ENCODE measurements around the gene AK2. TPM values are rescaled to one million over a fixed set of nuclear protein-coding genes. Genes with fewer than 3 reads are reported as not detected.

The AK2 gene
- total RNA-seq, 2 experiments from 2014 or later: 218 to 279 TPM

- H3K27ac Mint-ChIP-seq: no peak overlapping the region
- H3K4me1 Mint-ChIP-seq: peaks cover 47% of the 10 kb centered on the region
- H3K27me3 Mint-ChIP-seq: peaks cover 10% of the 10 kb centered on the region
- peaks cover 3% of the 10 kb centered on the region for H3K36me3 Mint-ChIP-seq
- no peak overlapping the region for H3K4me3 Mint-ChIP-seq
- DNase-seq: no peak
- ATAC-seq: no peak
- CTCF ChIA-PET: interaction anchor here (0.6 to 1.8 kb wide), 3 partner anchors 21 to 119 kb away, joined by 3 to 4 read pairs (median 3); no protein-coding TSS in a partner anchor
- no peaks in the 10 kb centered on the region for H3K9me3 Mint-ChIP-seq (ENCODE audit: low read depth)
Observed at GRCh38 chr1:32966900-32967299, 69.8 kb downstream of the AK2 start.

DNA sequence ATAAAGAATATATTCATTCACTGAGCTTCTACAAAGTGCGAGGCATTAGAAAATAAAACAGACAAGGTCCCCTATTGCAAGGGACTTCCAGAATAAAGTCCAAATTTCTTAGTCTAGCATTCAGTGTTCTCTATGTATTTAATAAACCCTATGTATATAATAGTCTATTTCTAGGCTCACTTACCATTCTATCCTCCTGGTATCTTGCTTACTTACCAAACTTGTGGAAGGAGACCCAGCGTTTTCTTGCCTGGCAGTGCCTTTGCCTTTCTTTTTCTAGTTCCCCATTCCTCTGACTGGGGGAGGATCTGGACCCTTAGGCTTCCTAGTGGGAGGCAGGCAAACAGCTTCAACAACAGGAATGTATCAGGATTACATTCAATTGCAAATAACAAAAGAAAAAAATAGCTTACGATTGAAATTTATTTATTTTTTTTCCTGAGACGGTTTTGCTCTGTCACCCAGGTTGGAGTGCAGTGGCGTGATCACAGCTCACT is 71.4 kb downstream of the AK2 start:
- peaks cover 4% of the 10 kb centered on the region for H3K36me3 Mint-ChIP-seq
- ATAC-seq (no peak), DNase-seq (no peak)
- no peaks in the 10 kb centered on the region for H3K9me3 Mint-ChIP-seq (ENCODE audit: low read depth)
- CTCF ChIA-PET: interaction anchor here (0.7 to 1.6 kb wide), 9 partner anchors 9 to 137 kb away, joined by 3 to 4 read pairs (median 4); no protein-coding TSS in a partner anchor
- peak overlapping the region; percentile 91 for H3K27ac Mint-ChIP-seq
- H3K4me1 Mint-ChIP-seq: peaks cover 54% of the 10 kb centered on the region
- peak overlapping the region; percentile 71 for H3K4me3 Mint-ChIP-seq
- no peaks in the 10 kb centered on the region for H3K27me3 Mint-ChIP-seq

- ATAC-seq: peak; percentile 94
- H3K4me1 Mint-ChIP-seq: peaks cover 56% of the 10 kb centered on the region
- H3K4me3 Mint-ChIP-seq: peak within 1 kb of the TSS; percentile 80
- peaks cover 4% of the 10 kb centered on the region for H3K36me3 Mint-ChIP-seq
- CTCF ChIA-PET: interaction anchor here (0.7 to 1.6 kb wide), 12 partner anchors 9 to 136 kb away, joined by 3 to 4 read pairs (median 4); no protein-coding TSS in a partner anchor
- peak; percentile 97 for DNase-seq
- H3K9me3 Mint-ChIP-seq (ENCODE audit: low read depth): no peaks in the 10 kb centered on the region
- no peaks in the 10 kb centered on the region for H3K27me3 Mint-ChIP-seq
- H3K27ac Mint-ChIP-seq: peak within 1 kb of the TSS; percentile 91
Observed at GRCh38 chr1:32964461-32965250, 72.0 kb downstream of the AK2 start, which contains the start of gene RNF19B. Gene RNF19B, minus strand, starts transcription at chr1:32964809. Its CDS starts 124 bp downstream, at chr1:32964685.

DNA sequence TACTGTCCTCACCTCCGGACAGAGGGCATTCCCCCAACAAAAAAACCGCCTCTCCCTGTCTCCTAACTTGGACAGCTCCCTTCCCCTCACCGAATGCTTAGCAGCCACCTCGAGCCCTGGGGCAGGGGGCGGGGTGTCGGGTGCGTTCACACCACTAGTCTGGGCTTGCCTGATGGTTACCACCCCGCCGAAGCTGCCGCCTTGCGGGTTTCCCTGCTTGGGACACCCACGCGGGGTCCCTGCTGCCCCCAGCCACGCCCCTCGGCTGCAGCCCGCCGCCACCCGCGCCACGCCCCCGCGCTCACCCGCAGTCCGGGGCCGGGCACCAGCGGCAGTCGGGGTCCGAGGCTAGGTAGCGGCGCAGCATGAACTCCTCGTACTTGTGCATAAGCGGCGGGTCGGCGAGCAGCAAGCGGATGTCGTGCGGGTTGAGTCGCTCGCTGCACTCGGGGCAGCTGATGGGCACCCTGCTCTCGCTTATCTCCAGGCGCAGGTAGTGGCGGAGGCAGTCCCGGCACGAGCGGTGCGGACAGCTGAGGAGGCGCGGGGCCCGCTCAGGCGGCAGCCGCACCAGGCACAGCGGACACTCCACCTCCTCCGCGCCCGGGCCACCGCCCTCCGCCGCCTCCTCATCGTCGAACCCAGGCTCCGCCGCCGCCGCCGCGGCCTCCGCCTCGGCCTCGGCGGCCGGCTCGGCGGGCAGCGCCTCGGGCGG is 72.8 kb downstream of the AK2 start:
- peaks cover 57% of the 10 kb centered on the region for H3K4me1 Mint-ChIP-seq
- CTCF ChIA-PET: interaction anchor here (0.8 to 1.4 kb wide), 8 partner anchors 8 to 135 kb away, joined by 3 to 5 read pairs (median 4); no protein-coding TSS in a partner anchor
- H3K27me3 Mint-ChIP-seq: no peaks in the 10 kb centered on the region
- no peaks in the 10 kb centered on the region for H3K9me3 Mint-ChIP-seq (ENCODE audit: low read depth)
- peak overlapping the region; percentile 80 for H3K4me3 Mint-ChIP-seq
- H3K36me3 Mint-ChIP-seq: peaks cover 4% of the 10 kb centered on the region
- DNase-seq: peak; percentile 78
- H3K27ac Mint-ChIP-seq: peak overlapping the region; percentile 81
- ATAC-seq: peak; percentile 37

GRCh38 chr1:32962248-32962896 is 74.3 kb downstream of the AK2 start:
- CTCF ChIA-PET: interaction anchor here (0.9 to 2.3 kb wide), 4 partner anchors 12 to 92 kb away, joined by 3 to 7 read pairs (median 4); no protein-coding TSS in a partner anchor
- Mint-ChIP-seq H3K36me3 (peaks cover 9% of the 10 kb centered on the region), H3K9me3 (ENCODE audit: low read depth) (no peaks in the 10 kb centered on the region), H3K27ac (peak overlapping the region; percentile 71), H3K4me1 (peaks cover 62% of the 10 kb centered on the region), H3K4me3 (peak overlapping the region; percentile 80), H3K27me3 (no peaks in the 10 kb centered on the region)
- DNase-seq: no peak
- ATAC-seq: peak; percentile 8

GRCh38 chr1:32960819-32961355 is 75.8 kb downstream of the AK2 start:
- H3K9me3 Mint-ChIP-seq (ENCODE audit: low read depth): no peaks in the 10 kb centered on the region
- H3K4me3 Mint-ChIP-seq: no peak overlapping the region

GRCh38 chr1:32960342-32960741 is 76.3 kb downstream of the AK2 start:
- DNase-seq (no peak), ATAC-seq (no peak)
- Mint-ChIP-seq H3K36me3 (peaks cover 15% of the 10 kb centered on the region), H3K4me3 (no peak overlapping the region), H3K27ac (no peak overlapping the region), H3K9me3 (ENCODE audit: low read depth) (no peaks in the 10 kb centered on the region), H3K4me1 (peaks cover 63% of the 10 kb centered on the region), H3K27me3 (no peaks in the 10 kb centered on the region)
- CTCF ChIA-PET: interaction anchor here (2.3 kb wide), 1 partner anchor 20 kb away, joined by 7 read pairs; no protein-coding TSS in a partner anchor

More at GRCh38 chr1:32960819-32961355, 75.8 kb downstream of the AK2 start:
- ATAC-seq (no peak), DNase-seq (no peak)
- no peaks in the 10 kb centered on the region for H3K27me3 Mint-ChIP-seq
- peaks cover 12% of the 10 kb centered on the region for H3K36me3 Mint-ChIP-seq
- CTCF ChIA-PET: interaction anchor here (1.5 to 2.3 kb wide), 2 partner anchors 21 to 94 kb away, joined by 4 to 7 read pairs; no protein-coding TSS in a partner anchor
- peaks cover 62% of the 10 kb centered on the region for H3K4me1 Mint-ChIP-seq
- no peak overlapping the region for H3K27ac Mint-ChIP-seq

DNA sequence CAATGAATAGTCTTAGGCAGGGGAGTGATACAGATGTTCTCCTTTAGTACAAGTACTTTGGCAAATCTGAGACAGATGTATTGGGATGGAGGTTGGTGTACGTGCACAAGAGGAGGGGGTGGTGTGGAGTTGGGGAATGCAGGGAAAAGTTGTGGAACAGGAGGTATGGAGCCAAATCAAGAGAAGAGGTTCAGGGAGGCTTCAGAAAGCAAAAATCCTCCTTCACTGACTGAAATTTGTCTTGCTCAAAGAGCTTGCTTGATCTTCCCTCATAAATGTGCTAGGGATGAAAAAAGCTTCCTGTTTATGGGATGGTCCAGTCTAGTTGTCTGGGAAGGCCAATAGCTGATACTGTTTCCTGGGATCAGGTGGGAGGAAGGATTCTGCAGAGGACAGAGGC is 77.9 kb downstream of the AK2 start:
- CTCF ChIA-PET: interaction anchor here (1.1 to 2.2 kb wide), 6 partner anchors 13 to 98 kb away, joined by 3 to 4 read pairs (median 4); no protein-coding TSS in a partner anchor
- Mint-ChIP-seq H3K4me1 (peaks cover 70% of the 10 kb centered on the region), H3K9me3 (ENCODE audit: low read depth) (no peaks in the 10 kb centered on the region), H3K4me3 (no peak overlapping the region), H3K36me3 (peaks cover 21% of the 10 kb centered on the region), H3K27me3 (no peaks in the 10 kb centered on the region), H3K27ac (peak overlapping the region; percentile 33)
- DNase-seq (no peak), ATAC-seq (no peak)

Other genes starting within 250 kb of the AK2 start
- 100 to 1,000 TPM; 192 to 238 TPM for gene YARS1, start 219.5 kb downstream of the AK2 start, total RNA-seq
- gene S100PBP, start 219.2 kb downstream of the AK2 start, total RNA-seq: 100 to 1,000 TPM in 1 of 2 experiments, 10 to 100 TPM in 1; 85.3 to 102 TPM
- not detected for gene FNDC5, start 166.0 kb downstream of the AK2 start, total RNA-seq
- gene HPCA, start 150.4 kb downstream of the AK2 start, total RNA-seq: under 1 TPM in 1 of 2 experiments, not detected in 1; 0.35 TPM
- gene TMEM54, start 135.5 kb downstream of the AK2 start, total RNA-seq: not detected
- 10 to 100 TPM; 31.6 to 47.4 TPM for gene RNF19B, start 72.1 kb downstream of the AK2 start, total RNA-seq
- 10 to 100 TPM in 1 of 2 experiments, 1 to 10 TPM in 1; 7.8 to 19.4 TPM for gene AZIN2, start 44.3 kb upstream of the AK2 start, total RNA-seq
- gene TRIM62, start 145.2 kb upstream of the AK2 start, total RNA-seq: 10 to 100 TPM in 1 of 2 experiments, 1 to 10 TPM in 1; 9.9 to 13.0 TPM
- gene ZNF362, start 219.6 kb upstream of the AK2 start, total RNA-seq: 10 to 100 TPM; 13.7 to 16.5 TPM